ENCODE results near the gene AXIN1.

DNA sequence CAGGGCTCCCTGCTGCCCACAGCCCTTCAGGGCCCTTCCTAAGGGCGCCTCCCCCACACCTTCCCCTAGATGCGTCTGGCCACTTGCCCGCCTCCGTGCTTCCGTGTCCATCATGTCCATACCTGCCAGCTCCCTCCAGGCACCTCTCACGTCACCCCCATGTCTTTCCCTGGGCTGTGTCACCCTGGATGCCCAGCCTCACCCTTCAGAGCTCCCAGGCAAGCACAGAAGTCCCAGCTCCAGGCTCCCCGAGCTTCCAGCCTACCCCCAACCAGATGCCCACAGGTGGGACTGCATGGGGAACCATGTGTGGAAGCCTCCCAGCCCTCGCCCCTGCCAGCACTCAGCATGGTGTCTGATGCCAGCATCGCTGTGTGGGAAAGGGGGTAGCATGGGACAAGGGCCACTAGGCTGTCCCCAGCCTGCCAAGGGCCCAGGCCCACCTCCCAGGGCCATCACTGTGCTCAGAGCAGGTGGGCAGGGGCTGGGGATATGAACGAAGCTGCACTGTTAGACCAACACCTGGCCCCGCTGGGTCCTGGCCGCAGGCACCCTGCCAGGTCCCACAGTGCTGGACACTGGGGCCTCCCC is 1.9 kb upstream of the AXIN1 start:
- TF ChIP-seq, protein P1, sequence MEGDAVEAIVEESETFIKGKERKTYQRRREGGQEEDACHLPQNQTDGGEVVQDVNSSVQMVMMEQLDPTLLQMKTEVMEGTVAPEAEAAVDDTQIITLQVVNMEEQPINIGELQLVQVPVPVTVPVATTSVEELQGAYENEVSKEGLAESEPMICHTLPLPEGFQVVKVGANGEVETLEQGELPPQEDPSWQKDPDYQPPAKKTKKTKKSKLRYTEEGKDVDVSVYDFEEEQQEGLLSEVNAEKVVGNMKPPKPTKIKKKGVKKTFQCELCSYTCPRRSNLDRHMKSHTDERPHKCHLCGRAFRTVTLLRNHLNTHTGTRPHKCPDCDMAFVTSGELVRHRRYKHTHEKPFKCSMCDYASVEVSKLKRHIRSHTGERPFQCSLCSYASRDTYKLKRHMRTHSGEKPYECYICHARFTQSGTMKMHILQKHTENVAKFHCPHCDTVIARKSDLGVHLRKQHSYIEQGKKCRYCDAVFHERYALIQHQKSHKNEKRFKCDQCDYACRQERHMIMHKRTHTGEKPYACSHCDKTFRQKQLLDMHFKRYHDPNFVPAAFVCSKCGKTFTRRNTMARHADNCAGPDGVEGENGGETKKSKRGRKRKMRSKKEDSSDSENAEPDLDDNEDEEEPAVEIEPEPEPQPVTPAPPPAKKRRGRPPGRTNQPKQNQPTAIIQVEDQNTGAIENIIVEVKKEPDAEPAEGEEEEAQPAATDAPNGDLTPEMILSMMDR (conservative IDR thresholded peaks at IDR 0.05; ENCODE audit: low read depth, low read length) = no peak
- no peak for TF ChIP-seq EZH2 (IDR thresholded peaks at IDR 0.05; ENCODE audit: borderline replicate concordance, low read depth, low read length, poor library complexity, severe bottlenecking)
